Right atrium auricular region (tissue), 2 donors: ENCODE data around the gene CNOT6L. TPM values are rescaled to one million over a fixed set of nuclear protein-coding genes. Genes with fewer than 3 reads are reported as not detected.
A peak's percentile ranks its signal among the peaks of the same experiment; 100 is the strongest.

Experiments used
- DNase-seq: peaks from one replicate; pipeline ENCODE4 v3.0.0-alpha.2; 2019; ENCODE audit warnings: low spot score
- H3K27ac ChIP-seq, 2 donors: fragments of 200-600 bp; sonication (generic); 1 replicate in 1 of 2; 2 replicates in 1 of 2; pipeline ENCODE4 v1.5.1; 2016 to 2019
- H3K27me3 ChIP-seq, 2 donors: fragments of 200-600 bp; sonication (generic); one replicate each; pipeline versions ENCODE4 v1.5.1 to v1.6.0; 2017 to 2019
- H3K36me3 ChIP-seq: fragments of 200-600 bp; sonication (generic); one replicate; pipeline ENCODE4 v1.5.1; 2016
- H3K4me1 ChIP-seq, 2 donors: fragments of 200-600 bp; sonication (generic); one replicate each; pipeline versions ENCODE4 v1.5.1 to v1.6.0; 2017 to 2019
- H3K4me3 ChIP-seq, 2 donors: fragments of 200-600 bp; sonication (generic); 1 replicate in 1 of 2; 2 replicates in 1 of 2; pipeline ENCODE4 v1.5.1; 2017 to 2019; ENCODE audit warnings: mild to moderate bottlenecking in 1 of 2, moderate library complexity in 1 of 2
- H3K9me3 ChIP-seq, 2 donors: fragments of 200-600 bp; sonication (generic); one replicate each; pipeline ENCODE4 v1.5.1; 2019
- total RNA-seq, 2 donors: library from RNA; depleted of rRNA; stranded (reverse); fragments of >200 nt; gene quantifications; one replicate each; pipeline ENCODE4 v1.1.0, GENCODE V29; 2016
- TF ChIP-seq, protein P1 (sequence below), 2 donors: fragments of 200-600 bp; sonication (generic); IDR thresholded peaks; one replicate each; pipeline ENCODE4 v1.5.1; 2019; ENCODE audit warnings: antibody characterized with exemption in 2 of 2

Gene CNOT6L
- total RNA-seq, 2 donors from 2014 or later, result 11.4 to 14.3 TPM

DNA sequence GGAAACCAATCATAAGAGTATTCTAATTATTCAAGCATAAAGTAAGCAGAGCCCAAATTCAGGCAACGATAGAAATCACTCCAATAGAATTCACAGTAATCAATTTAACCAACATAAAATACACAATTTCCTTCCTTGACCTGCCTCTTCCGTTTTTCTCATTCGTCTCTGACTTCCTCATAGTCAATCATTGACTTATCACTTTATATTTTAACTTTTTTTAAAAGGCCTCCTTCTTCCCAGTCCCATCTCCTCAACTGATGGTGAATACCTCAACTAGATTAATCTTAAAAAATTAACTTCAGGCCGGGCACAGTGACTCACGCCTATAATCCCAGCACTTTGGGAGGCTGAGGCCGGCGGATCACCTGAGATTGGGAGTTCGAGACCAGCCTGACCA, 13.3 kb downstream of the CNOT6L start:
- H3K36me3 ChIP-seq, result no peaks in the 10 kb centered on the region
- no peak overlapping the region for H3K4me3 ChIP-seq
- peaks cover 0 to 20% of the 10 kb centered on the region in 2 donors for H3K4me1 ChIP-seq
- no peak overlapping the region for H3K27ac ChIP-seq
- DNase-seq, result no peak
- TF ChIP-seq, protein P1, sequence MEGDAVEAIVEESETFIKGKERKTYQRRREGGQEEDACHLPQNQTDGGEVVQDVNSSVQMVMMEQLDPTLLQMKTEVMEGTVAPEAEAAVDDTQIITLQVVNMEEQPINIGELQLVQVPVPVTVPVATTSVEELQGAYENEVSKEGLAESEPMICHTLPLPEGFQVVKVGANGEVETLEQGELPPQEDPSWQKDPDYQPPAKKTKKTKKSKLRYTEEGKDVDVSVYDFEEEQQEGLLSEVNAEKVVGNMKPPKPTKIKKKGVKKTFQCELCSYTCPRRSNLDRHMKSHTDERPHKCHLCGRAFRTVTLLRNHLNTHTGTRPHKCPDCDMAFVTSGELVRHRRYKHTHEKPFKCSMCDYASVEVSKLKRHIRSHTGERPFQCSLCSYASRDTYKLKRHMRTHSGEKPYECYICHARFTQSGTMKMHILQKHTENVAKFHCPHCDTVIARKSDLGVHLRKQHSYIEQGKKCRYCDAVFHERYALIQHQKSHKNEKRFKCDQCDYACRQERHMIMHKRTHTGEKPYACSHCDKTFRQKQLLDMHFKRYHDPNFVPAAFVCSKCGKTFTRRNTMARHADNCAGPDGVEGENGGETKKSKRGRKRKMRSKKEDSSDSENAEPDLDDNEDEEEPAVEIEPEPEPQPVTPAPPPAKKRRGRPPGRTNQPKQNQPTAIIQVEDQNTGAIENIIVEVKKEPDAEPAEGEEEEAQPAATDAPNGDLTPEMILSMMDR (IDR thresholded peaks at IDR 0.05), result no peak
- no peaks in the 10 kb centered on the region for H3K27me3 ChIP-seq
- no peaks in the 10 kb centered on the region for H3K9me3 ChIP-seq

DNA sequence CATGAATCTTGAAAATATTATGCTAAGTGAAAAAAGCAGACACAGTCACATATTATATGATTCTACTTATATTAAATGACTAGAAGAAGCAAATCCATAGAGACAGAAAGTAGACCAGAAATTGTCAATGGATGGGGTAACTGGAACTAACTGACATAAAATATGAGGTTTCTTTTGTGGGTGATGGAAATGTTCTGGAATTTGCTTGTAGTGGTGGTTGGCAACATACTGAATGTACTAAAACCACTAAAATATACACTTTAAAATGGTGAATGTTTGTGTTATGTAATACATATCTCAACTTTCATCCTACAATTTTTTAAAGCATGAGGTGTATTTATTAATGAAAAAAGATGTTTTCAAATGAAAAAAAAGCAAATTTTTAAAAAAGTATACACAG, 14.7 kb downstream of the CNOT6L start:
- no peaks in the 10 kb centered on the region for H3K27me3 ChIP-seq
- H3K4me3 ChIP-seq, result no peak overlapping the region
- H3K4me1 ChIP-seq, result peaks cover 0 to 32% of the 10 kb centered on the region in 2 donors
- no peaks in the 10 kb centered on the region for H3K36me3 ChIP-seq
- no peak overlapping the region for H3K27ac ChIP-seq
- TF ChIP-seq, protein P1 (IDR thresholded peaks at IDR 0.05), result no peak
- no peak for DNase-seq
- H3K9me3 ChIP-seq, result no peaks in the 10 kb centered on the region

DNA sequence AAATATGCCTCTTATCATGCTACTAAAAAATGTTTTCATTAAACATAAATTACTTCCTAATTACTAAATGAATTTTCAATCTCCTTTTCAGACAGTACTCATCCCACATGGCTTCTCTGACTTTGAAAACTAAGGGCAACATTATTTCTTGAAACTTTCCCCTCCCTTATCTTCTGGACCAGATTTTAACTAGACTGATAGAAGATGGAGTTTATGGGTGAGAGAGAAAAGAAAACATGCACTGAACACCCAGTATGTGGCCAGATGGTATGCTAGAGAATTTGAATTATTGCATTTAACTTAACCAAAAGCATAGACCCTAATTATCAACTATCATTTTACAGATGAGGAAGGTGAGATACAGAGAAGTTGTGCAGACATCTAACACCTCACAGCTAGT, 16.8 kb downstream of the CNOT6L start:
- Histone ChIP-seq H3K4me3 (no peak overlapping the region), H3K27ac (no peak overlapping the region), H3K27me3 (no peaks in the 10 kb centered on the region), H3K4me1 (peaks cover 0 to 33% of the 10 kb centered on the region in 2 donors), H3K9me3 (no peaks in the 10 kb centered on the region), H3K36me3 (no peaks in the 10 kb centered on the region)
- TF ChIP-seq, protein P1 (IDR thresholded peaks at IDR 0.05), result no peak
- no peak for DNase-seq

DNA sequence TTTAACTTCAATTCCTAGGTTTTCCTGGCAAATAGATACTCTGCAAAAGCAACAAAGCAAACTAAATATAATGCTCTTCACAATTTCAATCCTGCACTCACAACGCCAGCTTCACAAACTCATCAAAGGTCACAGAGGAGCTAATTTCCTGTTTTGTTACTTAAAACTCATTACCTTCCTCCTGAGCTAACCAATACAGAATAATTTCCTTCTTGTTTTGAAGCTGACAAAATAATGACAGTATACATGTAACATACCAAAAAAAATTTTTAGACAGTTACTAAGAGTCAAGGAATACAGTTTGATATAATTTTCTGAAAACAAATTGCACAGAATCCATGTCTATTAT, 17.9 kb downstream of the CNOT6L start:
- Histone ChIP-seq H3K9me3 (no peaks in the 10 kb centered on the region), H3K27ac (peak overlapping the region in 1 of 2 donors; percentile 50), H3K27me3 (no peaks in the 10 kb centered on the region), H3K4me1 (peaks cover 0 to 35% of the 10 kb centered on the region in 2 donors), H3K36me3 (no peaks in the 10 kb centered on the region), H3K4me3 (no peak overlapping the region)
- no peak for DNase-seq
- TF ChIP-seq, protein P1 (IDR thresholded peaks at IDR 0.05), result no peak

DNA sequence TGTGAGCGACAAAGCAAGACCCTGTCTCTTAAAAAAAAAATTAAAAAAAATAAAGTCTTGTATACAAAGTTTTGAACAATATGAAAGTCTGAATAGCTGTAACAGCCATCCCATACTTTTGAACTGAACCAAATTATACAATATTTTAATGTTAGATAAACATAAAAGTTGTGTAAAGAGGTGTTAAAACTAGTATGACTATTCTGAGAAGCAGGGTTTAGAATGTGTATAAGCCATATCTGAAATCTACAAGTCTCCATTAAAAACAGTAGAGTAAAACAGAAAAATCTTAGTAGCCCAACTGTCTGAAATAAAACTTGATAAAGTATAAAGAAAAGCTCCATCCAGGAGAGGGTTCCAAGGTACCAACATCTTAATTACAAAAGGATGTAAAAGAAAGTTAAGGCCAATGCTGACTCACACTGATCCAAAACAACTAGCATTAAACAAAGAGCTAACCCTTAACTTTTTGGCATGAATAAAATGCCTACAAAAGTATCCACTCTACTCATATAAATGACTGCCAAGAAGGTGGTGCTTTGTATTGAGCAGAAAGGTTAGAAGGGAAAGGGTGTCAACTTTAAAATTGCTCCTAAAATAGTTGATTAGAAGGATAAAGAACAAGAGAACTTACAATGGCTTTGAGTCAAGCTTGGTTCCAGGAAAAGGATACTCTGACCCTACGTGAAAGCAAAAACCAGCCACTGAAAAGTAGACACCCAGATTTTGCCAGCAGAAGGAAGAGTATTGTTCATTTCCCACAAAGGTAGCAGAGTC, 18.5 kb downstream of the CNOT6L start:
- no peaks in the 10 kb centered on the region for H3K27me3 ChIP-seq
- peaks cover 0 to 35% of the 10 kb centered on the region in 2 donors for H3K4me1 ChIP-seq
- H3K4me3 ChIP-seq, result no peak overlapping the region
- no peaks in the 10 kb centered on the region for H3K36me3 ChIP-seq
- peak overlapping the region; percentile 40 to 50 for H3K27ac ChIP-seq
- no peak for DNase-seq
- H3K9me3 ChIP-seq, result no peaks in the 10 kb centered on the region
- TF ChIP-seq, protein P1 (IDR thresholded peaks at IDR 0.05), result no peak

DNA sequence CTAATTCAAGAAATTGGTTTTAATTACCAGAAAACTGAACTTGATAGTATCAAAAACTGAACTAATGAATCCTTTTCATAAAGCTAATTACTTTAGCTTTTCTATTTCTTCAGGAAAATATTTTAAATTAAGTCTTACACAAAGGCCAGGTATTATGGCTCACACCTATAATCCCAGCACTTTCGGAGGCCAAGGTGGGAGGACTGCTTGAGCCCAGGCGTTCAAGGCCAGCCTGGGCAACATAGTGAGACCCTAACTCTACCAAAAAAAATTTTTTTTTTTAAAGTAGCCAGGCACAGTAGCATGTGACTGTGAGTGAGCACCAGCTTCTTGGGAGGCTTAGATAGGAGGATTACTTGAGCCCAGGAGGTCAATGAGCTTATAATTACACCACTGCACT, 19.1 kb downstream of the CNOT6L start:
- H3K27me3 ChIP-seq, result no peaks in the 10 kb centered on the region
- no peak overlapping the region for H3K4me3 ChIP-seq
- peaks cover 0 to 35% of the 10 kb centered on the region in 2 donors for H3K4me1 ChIP-seq
- no peaks in the 10 kb centered on the region for H3K9me3 ChIP-seq
- TF ChIP-seq, protein P1 (IDR thresholded peaks at IDR 0.05), result no peak
- H3K36me3 ChIP-seq, result no peaks in the 10 kb centered on the region
- no peak for DNase-seq
- H3K27ac ChIP-seq, result peak overlapping the region; percentile 40 to 50
